K562 (cell line): ENCODE measurements around the gene PDE6G. TPM values are rescaled to one million over a fixed set of nuclear protein-coding genes. Genes with fewer than 3 reads are reported as not detected.

Experiments
- C11orf30 ChIP-seq: fragments of 450-650 bp; IDR thresholded peaks from 2 replicates; pipeline ENCODE4 v1.6.1; 2016; ENCODE audit warnings: low read depth, mild to moderate bottlenecking
- EZH2 ChIP-seq: IDR thresholded peaks from 2 replicates; pipeline ENCODE4 v1.6.1; 2012; ENCODE audit warnings: low read depth, mild to moderate bottlenecking, inconsistent platforms, low read length, borderline replicate concordance
- IFI16 ChIP-seq: fragments of 250-450 bp; sonication (Bioruptor Pico); IDR thresholded peaks from 2 replicates; pipeline ENCODE4 v2.1.2; 2022; ENCODE audit warnings: mild to moderate bottlenecking, inconsistent platforms
- MCM7 ChIP-seq, 2 experiments: fragments of 450-650 bp; IDR thresholded peaks; 2 replicates each; pipeline ENCODE4 v1.6.1; 2016 to 2018
- POLR2G ChIP-seq: fragments of 200-400 bp; formaldehyde crosslinking; IDR thresholded peaks from 2 replicates; pipeline ENCODE4 v1.6.1; 2017; ENCODE audit warnings: low read depth, mild to moderate bottlenecking, antibody characterized with exemption, low read length, moderate library complexity
- RBM39 ChIP-seq: fragments of 200-400 bp; formaldehyde crosslinking; optimal IDR thresholded peaks from 2 replicates; pipeline ENCODE3; 2018; ENCODE audit warnings: low read depth, low read length
- TBL1XR1 ChIP-seq, 2 experiments: IDR thresholded peaks; 2 replicates each; pipeline ENCODE4 v1.6.1; 2012; ENCODE audit warnings: improper control_type of control experiment in 2 of 2, low read length in 2 of 2, mild to moderate bottlenecking in 1 of 2
- ZNF57 ChIP-seq: fragments of 450-650 bp; formaldehyde crosslinking; IDR thresholded peaks from 2 replicates; pipeline ENCODE4 v1.4.0; 2020; ENCODE audit warnings: mild to moderate bottlenecking, moderate library complexity
- polyA plus RNA-seq, 8 experiments: library from polyadenylated mRNA; depleted of rRNA in 4 of 8; stranded (reverse) in 5 of 8; unstranded in 3 of 8; fragments of >200 nt; fragmentation: Nextera tagmentation in 2 of 8; fragmentation: Illumina TruSeq in 1 of 8; extraction: Ambion mirVana in 2 of 8; extraction: Trizol in 1 of 8; gene quantifications; 2 replicates each; pipeline versions ENCODE4 v1.2.1 to v1.2.3, GENCODE V29; 2011 to 2014; ENCODE audit warnings: inconsistent platforms in 1 of 8, missing spikeins in 1 of 8
- total RNA-seq, 7 experiments: library from RNA; depleted of rRNA in 6 of 7; stranded (reverse); fragments of >200 nt in 6 of 7; fragmentation: Illumina TruSeq in 2 of 7; extraction: Trizol in 2 of 7; gene quantifications; 2 replicates each; pipeline versions ENCODE4 v1.2.1 to v1.2.3, GENCODE V29; 2011 to 2021; ENCODE audit warnings: low replicate concordance in 1 of 7
- TF ChIP-seq, protein P1 (sequence below): fragments of 200-600 bp; sonication (generic); IDR thresholded peaks from one replicate; pipeline ENCODE4 v1.6.1; 2012; ENCODE audit warnings: mild to moderate bottlenecking, low read depth, low read length, inconsistent platforms
- TF ChIP-seq, protein P2 (sequence below): fragments of 450-650 bp; formaldehyde crosslinking; IDR thresholded peaks from 2 replicates; pipeline ENCODE4 v1.4.0; 2020; ENCODE audit warnings: mild to moderate bottlenecking, mixed read lengths
- TF ChIP-seq, protein P3 (sequence below): fragments of 450-650 bp; IDR thresholded peaks from 2 replicates; pipeline ENCODE4 v1.7.1; 2018; ENCODE audit warnings: mild to moderate bottlenecking, low read depth; ENCODE audit not compliant: partially characterized antibody

The PDE6G gene
- total and polyA plus RNA-seq, 9 of the 15 experiments (the other 6 are each of a cell fraction or from before 2014, with no cell fraction given): 0.14 to 0.59 TPM; not detected in 7

DNA sequence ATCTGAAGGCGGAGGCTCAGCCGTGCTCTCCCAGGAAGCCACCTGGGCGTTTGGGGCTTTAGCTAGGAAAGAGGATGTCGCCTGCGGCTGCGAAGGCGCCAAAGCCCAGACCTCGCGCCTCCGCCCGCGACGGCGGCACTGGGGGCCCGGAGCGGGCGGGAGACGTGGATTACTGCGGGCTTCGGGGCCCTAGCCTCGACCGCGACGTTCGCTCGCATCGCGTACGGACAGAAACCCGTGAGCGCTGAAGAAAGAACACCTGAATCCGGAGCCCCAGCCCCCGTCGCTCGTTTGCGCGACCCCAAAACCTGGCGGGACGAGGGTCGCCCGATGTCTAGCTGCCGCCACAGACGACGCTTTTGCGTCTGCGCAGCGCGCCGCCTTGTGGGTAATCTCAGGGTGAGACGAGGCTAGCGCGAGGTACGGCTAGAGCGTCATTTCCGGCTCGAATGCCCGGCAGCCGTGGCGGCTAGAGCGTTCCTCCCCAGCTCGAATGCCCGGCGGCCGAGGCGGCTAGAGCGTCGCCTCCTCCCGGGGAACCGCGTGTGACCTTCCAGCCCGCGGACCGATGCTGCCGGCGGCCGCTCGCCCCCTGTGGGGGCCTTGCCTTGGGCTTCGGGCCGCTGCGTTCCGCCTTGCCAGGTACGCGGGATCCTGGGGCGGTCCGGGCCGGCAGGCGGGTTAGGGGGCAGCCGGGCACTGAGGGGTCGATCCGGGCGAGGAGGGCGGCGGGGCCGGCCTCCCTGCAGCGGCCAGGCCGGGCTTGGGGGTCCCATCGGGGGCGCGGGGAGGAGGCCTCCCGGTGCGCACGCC is 46.8 kb upstream of the PDE6G start, which contains the start of gene MRPL12 (continued):
- TF ChIP-seq, protein P1, sequence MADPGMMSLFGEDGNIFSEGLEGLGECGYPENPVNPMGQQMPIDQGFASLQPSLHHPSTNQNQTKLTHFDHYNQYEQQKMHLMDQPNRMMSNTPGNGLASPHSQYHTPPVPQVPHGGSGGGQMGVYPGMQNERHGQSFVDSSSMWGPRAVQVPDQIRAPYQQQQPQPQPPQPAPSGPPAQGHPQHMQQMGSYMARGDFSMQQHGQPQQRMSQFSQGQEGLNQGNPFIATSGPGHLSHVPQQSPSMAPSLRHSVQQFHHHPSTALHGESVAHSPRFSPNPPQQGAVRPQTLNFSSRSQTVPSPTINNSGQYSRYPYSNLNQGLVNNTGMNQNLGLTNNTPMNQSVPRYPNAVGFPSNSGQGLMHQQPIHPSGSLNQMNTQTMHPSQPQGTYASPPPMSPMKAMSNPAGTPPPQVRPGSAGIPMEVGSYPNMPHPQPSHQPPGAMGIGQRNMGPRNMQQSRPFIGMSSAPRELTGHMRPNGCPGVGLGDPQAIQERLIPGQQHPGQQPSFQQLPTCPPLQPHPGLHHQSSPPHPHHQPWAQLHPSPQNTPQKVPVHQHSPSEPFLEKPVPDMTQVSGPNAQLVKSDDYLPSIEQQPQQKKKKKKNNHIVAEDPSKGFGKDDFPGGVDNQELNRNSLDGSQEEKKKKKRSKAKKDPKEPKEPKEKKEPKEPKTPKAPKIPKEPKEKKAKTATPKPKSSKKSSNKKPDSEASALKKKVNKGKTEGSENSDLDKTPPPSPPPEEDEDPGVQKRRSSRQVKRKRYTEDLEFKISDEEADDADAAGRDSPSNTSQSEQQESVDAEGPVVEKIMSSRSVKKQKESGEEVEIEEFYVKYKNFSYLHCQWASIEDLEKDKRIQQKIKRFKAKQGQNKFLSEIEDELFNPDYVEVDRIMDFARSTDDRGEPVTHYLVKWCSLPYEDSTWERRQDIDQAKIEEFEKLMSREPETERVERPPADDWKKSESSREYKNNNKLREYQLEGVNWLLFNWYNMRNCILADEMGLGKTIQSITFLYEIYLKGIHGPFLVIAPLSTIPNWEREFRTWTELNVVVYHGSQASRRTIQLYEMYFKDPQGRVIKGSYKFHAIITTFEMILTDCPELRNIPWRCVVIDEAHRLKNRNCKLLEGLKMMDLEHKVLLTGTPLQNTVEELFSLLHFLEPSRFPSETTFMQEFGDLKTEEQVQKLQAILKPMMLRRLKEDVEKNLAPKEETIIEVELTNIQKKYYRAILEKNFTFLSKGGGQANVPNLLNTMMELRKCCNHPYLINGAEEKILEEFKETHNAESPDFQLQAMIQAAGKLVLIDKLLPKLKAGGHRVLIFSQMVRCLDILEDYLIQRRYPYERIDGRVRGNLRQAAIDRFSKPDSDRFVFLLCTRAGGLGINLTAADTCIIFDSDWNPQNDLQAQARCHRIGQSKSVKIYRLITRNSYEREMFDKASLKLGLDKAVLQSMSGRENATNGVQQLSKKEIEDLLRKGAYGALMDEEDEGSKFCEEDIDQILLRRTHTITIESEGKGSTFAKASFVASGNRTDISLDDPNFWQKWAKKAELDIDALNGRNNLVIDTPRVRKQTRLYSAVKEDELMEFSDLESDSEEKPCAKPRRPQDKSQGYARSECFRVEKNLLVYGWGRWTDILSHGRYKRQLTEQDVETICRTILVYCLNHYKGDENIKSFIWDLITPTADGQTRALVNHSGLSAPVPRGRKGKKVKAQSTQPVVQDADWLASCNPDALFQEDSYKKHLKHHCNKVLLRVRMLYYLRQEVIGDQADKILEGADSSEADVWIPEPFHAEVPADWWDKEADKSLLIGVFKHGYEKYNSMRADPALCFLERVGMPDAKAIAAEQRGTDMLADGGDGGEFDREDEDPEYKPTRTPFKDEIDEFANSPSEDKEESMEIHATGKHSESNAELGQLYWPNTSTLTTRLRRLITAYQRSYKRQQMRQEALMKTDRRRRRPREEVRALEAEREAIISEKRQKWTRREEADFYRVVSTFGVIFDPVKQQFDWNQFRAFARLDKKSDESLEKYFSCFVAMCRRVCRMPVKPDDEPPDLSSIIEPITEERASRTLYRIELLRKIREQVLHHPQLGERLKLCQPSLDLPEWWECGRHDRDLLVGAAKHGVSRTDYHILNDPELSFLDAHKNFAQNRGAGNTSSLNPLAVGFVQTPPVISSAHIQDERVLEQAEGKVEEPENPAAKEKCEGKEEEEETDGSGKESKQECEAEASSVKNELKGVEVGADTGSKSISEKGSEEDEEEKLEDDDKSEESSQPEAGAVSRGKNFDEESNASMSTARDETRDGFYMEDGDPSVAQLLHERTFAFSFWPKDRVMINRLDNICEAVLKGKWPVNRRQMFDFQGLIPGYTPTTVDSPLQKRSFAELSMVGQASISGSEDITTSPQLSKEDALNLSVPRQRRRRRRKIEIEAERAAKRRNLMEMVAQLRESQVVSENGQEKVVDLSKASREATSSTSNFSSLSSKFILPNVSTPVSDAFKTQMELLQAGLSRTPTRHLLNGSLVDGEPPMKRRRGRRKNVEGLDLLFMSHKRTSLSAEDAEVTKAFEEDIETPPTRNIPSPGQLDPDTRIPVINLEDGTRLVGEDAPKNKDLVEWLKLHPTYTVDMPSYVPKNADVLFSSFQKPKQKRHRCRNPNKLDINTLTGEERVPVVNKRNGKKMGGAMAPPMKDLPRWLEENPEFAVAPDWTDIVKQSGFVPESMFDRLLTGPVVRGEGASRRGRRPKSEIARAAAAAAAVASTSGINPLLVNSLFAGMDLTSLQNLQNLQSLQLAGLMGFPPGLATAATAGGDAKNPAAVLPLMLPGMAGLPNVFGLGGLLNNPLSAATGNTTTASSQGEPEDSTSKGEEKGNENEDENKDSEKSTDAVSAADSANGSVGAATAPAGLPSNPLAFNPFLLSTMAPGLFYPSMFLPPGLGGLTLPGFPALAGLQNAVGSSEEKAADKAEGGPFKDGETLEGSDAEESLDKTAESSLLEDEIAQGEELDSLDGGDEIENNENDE: no peak
- TF ChIP-seq TBL1XR1 (IDR thresholded peaks at IDR 0.05; ENCODE audit: low read length in 2 of 2) (peak in 1 of 2 experiments; percentile 47; a peak in 1 of 4 replicates), ZNF57 (CRISPR knock-in tag) (no peak), C11orf30 (peak; percentile 93), RBM39 (peak; percentile 46), POLR2G (peak; percentile 97), IFI16 (CRISPR knock-in tag) (no peak), EZH2 (no peak), MCM7 (IDR thresholded peaks at IDR 0.05) (no peak)
- TF ChIP-seq, protein P2, sequence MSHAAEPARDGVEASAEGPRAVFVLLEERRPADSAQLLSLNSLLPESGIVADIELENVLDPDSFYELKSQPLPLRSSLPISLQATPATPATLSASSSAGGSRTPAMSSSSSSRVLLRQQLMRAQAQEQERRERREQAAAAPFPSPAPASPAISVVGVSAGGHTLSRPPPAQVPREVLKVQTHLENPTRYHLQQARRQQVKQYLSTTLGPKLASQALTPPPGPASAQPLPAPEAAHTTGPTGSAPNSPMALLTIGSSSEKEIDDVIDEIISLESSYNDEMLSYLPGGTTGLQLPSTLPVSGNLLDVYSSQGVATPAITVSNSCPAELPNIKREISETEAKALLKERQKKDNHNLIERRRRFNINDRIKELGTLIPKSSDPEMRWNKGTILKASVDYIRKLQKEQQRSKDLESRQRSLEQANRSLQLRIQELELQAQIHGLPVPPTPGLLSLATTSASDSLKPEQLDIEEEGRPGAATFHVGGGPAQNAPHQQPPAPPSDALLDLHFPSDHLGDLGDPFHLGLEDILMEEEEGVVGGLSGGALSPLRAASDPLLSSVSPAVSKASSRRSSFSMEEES (CRISPR knock-in tag): no peak
- TF ChIP-seq, protein P3, sequence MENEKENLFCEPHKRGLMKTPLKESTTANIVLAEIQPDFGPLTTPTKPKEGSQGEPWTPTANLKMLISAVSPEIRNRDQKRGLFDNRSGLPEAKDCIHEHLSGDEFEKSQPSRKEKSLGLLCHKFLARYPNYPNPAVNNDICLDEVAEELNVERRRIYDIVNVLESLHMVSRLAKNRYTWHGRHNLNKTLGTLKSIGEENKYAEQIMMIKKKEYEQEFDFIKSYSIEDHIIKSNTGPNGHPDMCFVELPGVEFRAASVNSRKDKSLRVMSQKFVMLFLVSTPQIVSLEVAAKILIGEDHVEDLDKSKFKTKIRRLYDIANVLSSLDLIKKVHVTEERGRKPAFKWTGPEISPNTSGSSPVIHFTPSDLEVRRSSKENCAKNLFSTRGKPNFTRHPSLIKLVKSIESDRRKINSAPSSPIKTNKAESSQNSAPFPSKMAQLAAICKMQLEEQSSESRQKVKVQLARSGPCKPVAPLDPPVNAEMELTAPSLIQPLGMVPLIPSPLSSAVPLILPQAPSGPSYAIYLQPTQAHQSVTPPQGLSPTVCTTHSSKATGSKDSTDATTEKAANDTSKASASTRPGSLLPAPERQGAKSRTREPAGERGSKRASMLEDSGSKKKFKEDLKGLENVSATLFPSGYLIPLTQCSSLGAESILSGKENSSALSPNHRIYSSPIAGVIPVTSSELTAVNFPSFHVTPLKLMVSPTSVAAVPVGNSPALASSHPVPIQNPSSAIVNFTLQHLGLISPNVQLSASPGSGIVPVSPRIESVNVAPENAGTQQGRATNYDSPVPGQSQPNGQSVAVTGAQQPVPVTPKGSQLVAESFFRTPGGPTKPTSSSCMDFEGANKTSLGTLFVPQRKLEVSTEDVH: peak; percentile 58
